Neural cell (in vitro differentiated cells): ENCODE data around the gene HLA-G.

Experiments
- CTCF ChIP-seq: fragments of 450-650 bp; IDR thresholded peaks from 2 replicates; pipeline ENCODE4 v1.5.1; 2014; ENCODE audit warnings: antibody characterized with exemption, mild to moderate bottlenecking, moderate library complexity; ENCODE audit not compliant: poor library complexity, severe bottlenecking
- EP300 ChIP-seq: fragments of 450-650 bp; conservative IDR thresholded peaks from 2 replicates; pipeline ENCODE4 v1.6.1; 2014; ENCODE audit warnings: antibody characterized with exemption, mild to moderate bottlenecking, moderate library complexity; ENCODE audit not compliant: poor library complexity, severe bottlenecking
- EZH2 ChIP-seq: fragments of 200-600, 300-800 bp; shearing (Covaris generic), sonication (generic); IDR thresholded peaks from 2 replicates; pipeline ENCODE4 v1.6.1; 2014; ENCODE audit warnings: antibody characterized with exemption, low read length, borderline replicate concordance, mild to moderate bottlenecking; ENCODE audit not compliant: insufficient read depth, poor library complexity, severe bottlenecking
- POLR2AphosphoS5 ChIP-seq: IDR thresholded peaks from 2 replicates; pipeline ENCODE4 v1.6.1; 2012
- REST ChIP-seq: IDR thresholded peaks from 2 replicates; pipeline ENCODE4 v1.6.1; 2012; ENCODE audit warnings: borderline replicate concordance
- SMC3 ChIP-seq: fragments of 450-650 bp; conservative IDR thresholded peaks from 2 replicates; pipeline ENCODE4 v1.6.1; 2014; ENCODE audit warnings: antibody characterized with exemption, mild to moderate bottlenecking, moderate library complexity; ENCODE audit not compliant: poor library complexity
- TAF1 ChIP-seq: IDR thresholded peaks from 2 replicates; pipeline ENCODE4 v1.6.1; 2012; ENCODE audit warnings: low read depth

- TF ChIP-seq CTCF, result no peak
- no peak for TF ChIP-seq EP300
- TF ChIP-seq POLR2AphosphoS5, result no peak
- no peak for TF ChIP-seq TAF1
- no peak for TF ChIP-seq REST
- TF ChIP-seq SMC3, result no peak
- no peak for TF ChIP-seq EZH2
Observed at GRCh38 chr6:29851190-29851589, 23.6 kb downstream of the HLA-G start.
